Stimulated activated memory B cell treated with anti-CD40 and anti-IgM and Interleukin-4, amounts not matched to agents 10 μg/mL and 1 μg/mL and 100 μg/mL, for 72 hours (primary cell): Measurements from ENCODE around the gene SDK1.

Experiments used
- ATAC-seq: fragments of 150-1000 bp; cut with Tn5 transposase; 2 replicates; pipeline ENCODE4 v1.10.0; 2021
- H3K27ac Mint-ChIP-seq: one replicate; pipeline ENCODE4 v1.8.0; 2022; ENCODE audit warnings: mild to moderate bottlenecking, mixed read lengths
- H3K27me3 Mint-ChIP-seq: one replicate; pipeline ENCODE4 v1.8.0; 2022; ENCODE audit warnings: mixed read lengths
- H3K36me3 Mint-ChIP-seq: one replicate; pipeline ENCODE4 v1.8.0; 2022; ENCODE audit warnings: mixed read lengths
- H3K4me1 Mint-ChIP-seq: one replicate; pipeline ENCODE4 v1.8.0; 2022; ENCODE audit warnings: mixed read lengths
- H3K4me3 Mint-ChIP-seq: one replicate; pipeline ENCODE4 v1.8.0; 2022; ENCODE audit warnings: mild to moderate bottlenecking, moderate library complexity, mixed read lengths
- H3K9me3 Mint-ChIP-seq: one replicate; pipeline ENCODE4 v1.8.0; 2022; ENCODE audit warnings: mixed read lengths

The SDK1 gene

GRCh38 chr7:3393862-3394261 lies 92.8 kb downstream of the SDK1 start:
- H3K4me1 Mint-ChIP-seq = no peaks in the 10 kb centered on the region
- ATAC-seq = no peak
- peaks cover 23% of the 10 kb centered on the region for H3K27me3 Mint-ChIP-seq

GRCh38 chr7:3397324-3397723 lies 96.3 kb downstream of the SDK1 start:
- Mint-ChIP-seq H3K9me3 (peaks cover 30% of the 10 kb centered on the region), H3K36me3 (no peaks in the 10 kb centered on the region), H3K4me3 (no peak overlapping the region), H3K4me1 (no peaks in the 10 kb centered on the region), H3K27ac (no peak overlapping the region), H3K27me3 (peaks cover 50% of the 10 kb centered on the region)
- ATAC-seq = no peak

More at GRCh38 chr7:3393862-3394261, 92.8 kb downstream of the SDK1 start:
- no peak overlapping the region for H3K4me3 Mint-ChIP-seq
- H3K36me3 Mint-ChIP-seq = no peaks in the 10 kb centered on the region
- peaks cover 34% of the 10 kb centered on the region for H3K9me3 Mint-ChIP-seq
- no peak overlapping the region for H3K27ac Mint-ChIP-seq

GRCh38 chr7:3399858-3400257 lies 98.8 kb downstream of the SDK1 start:
- Mint-ChIP-seq H3K27ac (no peak overlapping the region), H3K27me3 (peaks cover 70% of the 10 kb centered on the region), H3K9me3 (peaks cover 21% of the 10 kb centered on the region), H3K4me3 (no peak overlapping the region), H3K4me1 (no peaks in the 10 kb centered on the region), H3K36me3 (no peaks in the 10 kb centered on the region)
- ATAC-seq = no peak

GRCh38 chr7:3404501-3404900 lies 103.4 kb downstream of the SDK1 start:
- no peaks in the 10 kb centered on the region for H3K9me3 Mint-ChIP-seq
- H3K27ac Mint-ChIP-seq = no peak overlapping the region
- peaks cover 12% of the 10 kb centered on the region for H3K4me1 Mint-ChIP-seq
- peaks cover 86% of the 10 kb centered on the region for H3K27me3 Mint-ChIP-seq
- no peaks in the 10 kb centered on the region for H3K36me3 Mint-ChIP-seq
- H3K4me3 Mint-ChIP-seq = no peak overlapping the region
- no peak for ATAC-seq

GRCh38 chr7:3408814-3409595 lies 108.0 kb downstream of the SDK1 start:
- H3K4me3 Mint-ChIP-seq = no peak overlapping the region
- H3K9me3 Mint-ChIP-seq = no peaks in the 10 kb centered on the region
- H3K27me3 Mint-ChIP-seq = peaks cover 74% of the 10 kb centered on the region
- ATAC-seq = no peak
- peaks cover 12% of the 10 kb centered on the region for H3K4me1 Mint-ChIP-seq
- H3K36me3 Mint-ChIP-seq = no peaks in the 10 kb centered on the region
- no peak overlapping the region for H3K27ac Mint-ChIP-seq

- Mint-ChIP-seq H3K27ac (no peak overlapping the region), H3K9me3 (no peaks in the 10 kb centered on the region), H3K27me3 (peaks cover 55% of the 10 kb centered on the region), H3K36me3 (no peaks in the 10 kb centered on the region), H3K4me1 (peaks cover 6% of the 10 kb centered on the region), H3K4me3 (no peak overlapping the region)
- ATAC-seq = no peak
These were observed 111.8 kb downstream of the SDK1 start for GRCh38 chr7:3412871-3413270.

- no peaks in the 10 kb centered on the region for H3K4me1 Mint-ChIP-seq
- H3K9me3 Mint-ChIP-seq = no peaks in the 10 kb centered on the region
- no peak overlapping the region for H3K4me3 Mint-ChIP-seq
- ATAC-seq = no peak
- no peak overlapping the region for H3K27ac Mint-ChIP-seq
- no peaks in the 10 kb centered on the region for H3K36me3 Mint-ChIP-seq
- peaks cover 36% of the 10 kb centered on the region for H3K27me3 Mint-ChIP-seq
These were observed 114.8 kb downstream of the SDK1 start for GRCh38 chr7:3415861-3416312.

- no peaks in the 10 kb centered on the region for H3K36me3 Mint-ChIP-seq
- H3K4me3 Mint-ChIP-seq = no peak overlapping the region
- H3K4me1 Mint-ChIP-seq = no peaks in the 10 kb centered on the region
- no peak overlapping the region for H3K27ac Mint-ChIP-seq
- ATAC-seq = no peak
- H3K9me3 Mint-ChIP-seq = no peaks in the 10 kb centered on the region
- peaks cover 31% of the 10 kb centered on the region for H3K27me3 Mint-ChIP-seq
These were observed 115.4 kb downstream of the SDK1 start for GRCh38 chr7:3416453-3416852.

GRCh38 chr7:3425087-3425486 lies 124.0 kb downstream of the SDK1 start:
- peaks cover 4% of the 10 kb centered on the region for H3K9me3 Mint-ChIP-seq
- no peaks in the 10 kb centered on the region for H3K36me3 Mint-ChIP-seq
- H3K4me1 Mint-ChIP-seq = no peaks in the 10 kb centered on the region
- no peak overlapping the region for H3K27ac Mint-ChIP-seq
- H3K27me3 Mint-ChIP-seq = no peaks in the 10 kb centered on the region
- no peak overlapping the region for H3K4me3 Mint-ChIP-seq
- no peak for ATAC-seq

GRCh38 chr7:3426064-3426463 lies 125.0 kb downstream of the SDK1 start:
- peaks cover 4% of the 10 kb centered on the region for H3K9me3 Mint-ChIP-seq
- no peaks in the 10 kb centered on the region for H3K36me3 Mint-ChIP-seq
- H3K4me3 Mint-ChIP-seq = no peak overlapping the region
- H3K27ac Mint-ChIP-seq = no peak overlapping the region
- H3K4me1 Mint-ChIP-seq = no peaks in the 10 kb centered on the region
- H3K27me3 Mint-ChIP-seq = no peaks in the 10 kb centered on the region
- ATAC-seq = no peak

GRCh38 chr7:3427957-3428356 lies 126.9 kb downstream of the SDK1 start:
- no peaks in the 10 kb centered on the region for H3K9me3 Mint-ChIP-seq
- ATAC-seq = no peak
- H3K4me3 Mint-ChIP-seq = no peak overlapping the region
- no peak overlapping the region for H3K27ac Mint-ChIP-seq
- no peaks in the 10 kb centered on the region for H3K36me3 Mint-ChIP-seq
- no peaks in the 10 kb centered on the region for H3K4me1 Mint-ChIP-seq
- H3K27me3 Mint-ChIP-seq = no peaks in the 10 kb centered on the region

- H3K36me3 Mint-ChIP-seq = no peaks in the 10 kb centered on the region
These were observed 128.9 kb downstream of the SDK1 start for GRCh38 chr7:3429981-3430380.

GRCh38 chr7:3430588-3430987 lies 129.5 kb downstream of the SDK1 start:
- Mint-ChIP-seq H3K4me3 (no peak overlapping the region), H3K9me3 (no peaks in the 10 kb centered on the region), H3K27me3 (no peaks in the 10 kb centered on the region), H3K36me3 (no peaks in the 10 kb centered on the region), H3K4me1 (no peaks in the 10 kb centered on the region), H3K27ac (no peak overlapping the region)
- no peak for ATAC-seq

More at GRCh38 chr7:3429981-3430380, 128.9 kb downstream of the SDK1 start:
- no peaks in the 10 kb centered on the region for H3K9me3 Mint-ChIP-seq
- H3K4me3 Mint-ChIP-seq = no peak overlapping the region
- no peaks in the 10 kb centered on the region for H3K27me3 Mint-ChIP-seq
- H3K27ac Mint-ChIP-seq = no peak overlapping the region
- H3K4me1 Mint-ChIP-seq = no peaks in the 10 kb centered on the region
- ATAC-seq = no peak

- ATAC-seq = no peak
- Mint-ChIP-seq H3K9me3 (no peaks in the 10 kb centered on the region), H3K36me3 (no peaks in the 10 kb centered on the region), H3K4me1 (no peaks in the 10 kb centered on the region), H3K27ac (no peak overlapping the region), H3K27me3 (no peaks in the 10 kb centered on the region), H3K4me3 (no peak overlapping the region)
These were observed 130.3 kb downstream of the SDK1 start for GRCh38 chr7:3431306-3431705.

- Mint-ChIP-seq H3K4me3 (no peak overlapping the region), H3K9me3 (no peaks in the 10 kb centered on the region), H3K4me1 (no peaks in the 10 kb centered on the region), H3K27me3 (no peaks in the 10 kb centered on the region), H3K36me3 (no peaks in the 10 kb centered on the region), H3K27ac (no peak overlapping the region)
- no peak for ATAC-seq
These were observed 131.9 kb downstream of the SDK1 start for GRCh38 chr7:3432911-3433310.

GRCh38 chr7:3434611-3435010 lies 133.6 kb downstream of the SDK1 start:
- no peak overlapping the region for H3K4me3 Mint-ChIP-seq
- no peaks in the 10 kb centered on the region for H3K9me3 Mint-ChIP-seq
- no peaks in the 10 kb centered on the region for H3K36me3 Mint-ChIP-seq
- no peaks in the 10 kb centered on the region for H3K27me3 Mint-ChIP-seq
- H3K27ac Mint-ChIP-seq = no peak overlapping the region
- no peak for ATAC-seq
- H3K4me1 Mint-ChIP-seq = no peaks in the 10 kb centered on the region
